HFFc6 (cell line): Measurements from ENCODE around the gene ELMOD1. TPM values are rescaled to one million over a fixed set of nuclear protein-coding genes. Genes with fewer than 3 reads are reported as not detected.
A peak's percentile ranks its signal among the peaks of the same experiment; 100 is the strongest.

ENCODE experiments used
- DNase-seq: peaks from one replicate; pipeline ENCODE4 v3.0.0-alpha.2; 2018
- H3K27ac Mint-ChIP-seq: 2 replicates; pipeline ENCODE4 v1.8.0; 2020; ENCODE audit warnings: mild to moderate bottlenecking, mixed read lengths
- H3K27me3 Mint-ChIP-seq: 2 replicates; pipeline ENCODE4 v1.8.0; 2021; ENCODE audit warnings: mild to moderate bottlenecking, moderate library complexity, mixed read lengths; ENCODE audit not compliant: insufficient read depth
- H3K36me3 Mint-ChIP-seq: 2 replicates; pipeline ENCODE4 v1.8.0; 2021; ENCODE audit warnings: low read depth, mixed read lengths
- H3K4me1 Mint-ChIP-seq: 2 replicates; pipeline ENCODE4 v1.8.0; 2020; ENCODE audit warnings: low read depth, mixed read lengths
- H3K4me3 Mint-ChIP-seq: 2 replicates; pipeline ENCODE4 v1.8.0; 2020; ENCODE audit warnings: mild to moderate bottlenecking, moderate library complexity, mixed read lengths
- H3K9me3 Mint-ChIP-seq: 2 replicates; pipeline ENCODE4 v1.8.0; 2020; ENCODE audit warnings: mild to moderate bottlenecking, mixed read lengths
- CTCF ChIP-seq: fragments of 200-600 bp; sonication (generic); IDR thresholded peaks from 2 replicates; pipeline ENCODE4 v1.5.0; 2021; ENCODE audit warnings: antibody characterized with exemption, mild to moderate bottlenecking
- long read RNA-seq: library from polyadenylated mRNA; unstranded; transcript quantifications from one replicate; pipeline ENCODE4 v2.0.0, GENCODE V29; 2019
- total RNA-seq, 6 experiments: library from RNA; stranded (reverse); fragmentation: NEBNext Ultra II Directional; extraction: Animal tissue kit (Norgen Biotek cat#: 25700); gene quantifications; 2 replicates in 1 of 6; 3 replicates in 5 of 6; pipeline ENCODE4 v1.2.3, GENCODE V29; 2021

ELMOD1 gene
- under 1 TPM; 0.19 to 0.30 (median 0.24) TPM for total RNA-seq
- long read RNA-seq, partial matches to known transcripts = 0 of 1 reads
- long read RNA-seq, other reads (novel, unspliced or antisense) = 1 of 1 reads

- Mint-ChIP-seq H3K4me1 (peaks cover 40% of the 10 kb centered on the region), H3K9me3 (no peaks in the 10 kb centered on the region), H3K27me3 (peaks cover 27% of the 10 kb centered on the region), H3K36me3 (no peaks in the 10 kb centered on the region), H3K27ac (no peak within 1 kb of the TSS), H3K4me3 (peak within 1 kb of the TSS; percentile 86)
- no peak; the same call in 1 of the 2 replicates for TF ChIP-seq CTCF
- DNase-seq = peak; percentile 18
Observed at GRCh38 chr11:107590460-107591377, at the start of gene ELMOD1. Gene ELMOD1, plus strand, starts transcription at chr11:107591147. Its CDS starts 27,043 bp downstream, at chr11:107618190.

- peak overlapping the region; percentile 43 for H3K27ac Mint-ChIP-seq
- TF ChIP-seq CTCF = no peak
Observed at GRCh38 chr11:107545101-107545514, 45.8 kb upstream of the ELMOD1 start.

GRCh38 chr11:107547961-107548360 is 43.0 kb upstream of the ELMOD1 start:
- no peak for TF ChIP-seq CTCF
- DNase-seq = no peak
- Mint-ChIP-seq H3K4me3 (no peak overlapping the region), H3K36me3 (no peaks in the 10 kb centered on the region), H3K27ac (no peak overlapping the region), H3K27me3 (no peaks in the 10 kb centered on the region), H3K9me3 (no peaks in the 10 kb centered on the region), H3K4me1 (peaks cover 22% of the 10 kb centered on the region)

More at GRCh38 chr11:107545101-107545514, 45.8 kb upstream of the ELMOD1 start:
- peak; percentile 35 for DNase-seq
- Mint-ChIP-seq H3K36me3 (peaks cover 7% of the 10 kb centered on the region; the same call in 1 of the 2 replicates), H3K4me1 (peaks cover 22% of the 10 kb centered on the region), H3K4me3 (peak overlapping the region; percentile 12; the same call in 1 of the 2 replicates), H3K9me3 (no peaks in the 10 kb centered on the region), H3K27me3 (no peaks in the 10 kb centered on the region)

GRCh38 chr11:107549253-107549953 is 41.5 kb upstream of the ELMOD1 start:
- no peaks in the 10 kb centered on the region for H3K36me3 Mint-ChIP-seq
- H3K9me3 Mint-ChIP-seq = no peaks in the 10 kb centered on the region
- peaks cover 15% of the 10 kb centered on the region for H3K4me1 Mint-ChIP-seq

More at GRCh38 chr11:107549253-107549953, 41.5 kb upstream of the ELMOD1 start:
- Mint-ChIP-seq H3K27me3 (no peaks in the 10 kb centered on the region), H3K27ac (no peak overlapping the region), H3K4me3 (no peak overlapping the region)
- peak; percentile 94 for TF ChIP-seq CTCF
- peak; percentile 35 for DNase-seq
